ENCODE data around the gene ICOSLG. TPM values are rescaled to one million over a fixed set of nuclear protein-coding genes. Genes with fewer than 3 reads are reported as not detected.

Gene ICOSLG
- total RNA-seq, 1 donor from 2014 or later = 4.7 TPM

DNA sequence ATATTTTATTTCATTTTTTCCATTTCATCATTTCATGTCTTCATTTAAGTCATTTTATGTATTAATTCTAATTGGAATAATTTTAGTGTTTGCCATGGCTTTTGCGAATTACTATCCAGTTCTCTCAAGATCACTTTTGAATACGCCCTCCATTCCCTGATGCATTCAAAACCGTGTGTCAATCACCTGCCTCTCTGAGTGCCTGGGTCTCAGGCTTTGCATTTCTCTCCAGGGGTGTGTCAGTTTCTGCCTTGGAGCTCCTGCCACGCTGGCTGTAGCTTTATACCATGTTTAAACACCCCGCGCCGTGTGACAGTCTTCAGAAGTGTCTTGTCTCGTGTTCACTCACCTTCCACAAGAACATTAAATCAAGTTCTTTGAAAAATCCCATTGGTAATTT lies 28.3 kb upstream of the ICOSLG start:
- no peak overlapping the region for H3K27ac ChIP-seq (replicated peaks)
- no peaks in the 10 kb centered on the region for H3K36me3 ChIP-seq
- no peak overlapping the region for H3K4me3 ChIP-seq
- no peaks in the 10 kb centered on the region for H3K4me1 ChIP-seq
- TF ChIP-seq, protein P1, sequence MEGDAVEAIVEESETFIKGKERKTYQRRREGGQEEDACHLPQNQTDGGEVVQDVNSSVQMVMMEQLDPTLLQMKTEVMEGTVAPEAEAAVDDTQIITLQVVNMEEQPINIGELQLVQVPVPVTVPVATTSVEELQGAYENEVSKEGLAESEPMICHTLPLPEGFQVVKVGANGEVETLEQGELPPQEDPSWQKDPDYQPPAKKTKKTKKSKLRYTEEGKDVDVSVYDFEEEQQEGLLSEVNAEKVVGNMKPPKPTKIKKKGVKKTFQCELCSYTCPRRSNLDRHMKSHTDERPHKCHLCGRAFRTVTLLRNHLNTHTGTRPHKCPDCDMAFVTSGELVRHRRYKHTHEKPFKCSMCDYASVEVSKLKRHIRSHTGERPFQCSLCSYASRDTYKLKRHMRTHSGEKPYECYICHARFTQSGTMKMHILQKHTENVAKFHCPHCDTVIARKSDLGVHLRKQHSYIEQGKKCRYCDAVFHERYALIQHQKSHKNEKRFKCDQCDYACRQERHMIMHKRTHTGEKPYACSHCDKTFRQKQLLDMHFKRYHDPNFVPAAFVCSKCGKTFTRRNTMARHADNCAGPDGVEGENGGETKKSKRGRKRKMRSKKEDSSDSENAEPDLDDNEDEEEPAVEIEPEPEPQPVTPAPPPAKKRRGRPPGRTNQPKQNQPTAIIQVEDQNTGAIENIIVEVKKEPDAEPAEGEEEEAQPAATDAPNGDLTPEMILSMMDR (IDR thresholded peaks at IDR 0.05; ENCODE audit: borderline replicate concordance) = no peak
- intact Hi-C loops (cut with micrococcal nuclease) = no loop called here
- DNase-seq = no peak
- no peaks in the 10 kb centered on the region for H3K27me3 ChIP-seq (ENCODE audit: low read depth)
- no peaks in the 10 kb centered on the region for H3K9me3 ChIP-seq (replicated peaks)

- Histone ChIP-seq H3K27ac (replicated peaks) (no peak overlapping the region), H3K4me1 (no peaks in the 10 kb centered on the region), H3K4me3 (no peak overlapping the region), H3K36me3 (no peaks in the 10 kb centered on the region), H3K27me3 (ENCODE audit: low read depth) (peaks cover 11% of the 10 kb centered on the region), H3K9me3 (replicated peaks) (no peaks in the 10 kb centered on the region)
- intact Hi-C loops (cut with micrococcal nuclease) = no loop called here
- TF ChIP-seq, protein P1 (IDR thresholded peaks at IDR 0.05; ENCODE audit: borderline replicate concordance) = peak; percentile 44
- DNase-seq = no peak
Measured at GRCh38 chr21:44267655-44268142, 27.0 kb upstream of the ICOSLG start.

- no peak for DNase-seq
- H3K4me3 ChIP-seq = no peak overlapping the region
- no peaks in the 10 kb centered on the region for H3K4me1 ChIP-seq
- peaks cover 17% of the 10 kb centered on the region for H3K27me3 ChIP-seq (ENCODE audit: low read depth)
- no peaks in the 10 kb centered on the region for H3K36me3 ChIP-seq
- intact Hi-C loops (cut with micrococcal nuclease) = no loop called here
- no peak overlapping the region for H3K27ac ChIP-seq (replicated peaks)
- H3K9me3 ChIP-seq (replicated peaks) = no peaks in the 10 kb centered on the region
- TF ChIP-seq, protein P1 (IDR thresholded peaks at IDR 0.05; ENCODE audit: borderline replicate concordance) = no peak
Measured at GRCh38 chr21:44265734-44266270, 25.1 kb upstream of the ICOSLG start.

GRCh38 chr21:44263768-44264167 lies 23.0 kb upstream of the ICOSLG start:
- Histone ChIP-seq H3K27me3 (ENCODE audit: low read depth) (peaks cover 17% of the 10 kb centered on the region), H3K27ac (replicated peaks) (no peak overlapping the region), H3K9me3 (replicated peaks) (peaks cover 17% of the 10 kb centered on the region), H3K4me1 (no peaks in the 10 kb centered on the region), H3K4me3 (no peak overlapping the region), H3K36me3 (no peaks in the 10 kb centered on the region)
- TF ChIP-seq, protein P1 (IDR thresholded peaks at IDR 0.05; ENCODE audit: borderline replicate concordance) = no peak
- intact Hi-C loops (cut with micrococcal nuclease) = no loop called here
- no peak for DNase-seq

- Histone ChIP-seq H3K27me3 (ENCODE audit: low read depth) (peaks cover 17% of the 10 kb centered on the region), H3K4me1 (no peaks in the 10 kb centered on the region), H3K4me3 (no peak overlapping the region), H3K9me3 (replicated peaks) (peaks cover 17% of the 10 kb centered on the region), H3K27ac (replicated peaks) (no peak overlapping the region), H3K36me3 (no peaks in the 10 kb centered on the region)
- TF ChIP-seq, protein P1 (IDR thresholded peaks at IDR 0.05; ENCODE audit: borderline replicate concordance) = no peak
- intact Hi-C loops (cut with micrococcal nuclease) = no loop called here
- DNase-seq = no peak
Measured at GRCh38 chr21:44263221-44263760, 22.5 kb upstream of the ICOSLG start.
